Fibroblast of skin of back (primary cell): ENCODE data around the gene HSD17B7.

Source experiments
- DNase-seq: peaks from one replicate; pipeline ENCODE4 v3.0.0-alpha.2; 2013

The HSD17B7 gene

GRCh38 chr1:162859191-162859590 lies 68.7 kb downstream of the HSD17B7 start:
- DNase-seq, result no peak

- DNase-seq, result peak; percentile 77
These were observed 70.6 kb downstream of the HSD17B7 start, which contains the start of gene CCDC190 for GRCh38 chr1:162861101-162861500. TSS of gene CCDC190 (minus strand) at chr1:162861175. CDS start at chr1:162859646, 1,529 bp downstream.

- no peak for DNase-seq
These were observed 71.1 kb downstream of the HSD17B7 start for GRCh38 chr1:162861625-162862024.
